ENCODE results near the gene BRME1.
"Not testable (repeated sequence)": the region's sequence is repeated elsewhere in the genome, so short reads cannot be mapped to it uniquely, and the experiment has no call there.

The BRME1 gene

GRCh38 chr19:13864046-13864666 lies 41.8 kb downstream of the BRME1 start:
- FAIRE-seq (peak; percentile 77), DNase-seq (ENCODE audit: insufficient read length, low spot score) (no peak)

GRCh38 chr19:13861714-13862531 lies 44.0 kb downstream of the BRME1 start:
- peak; percentile 97 for FAIRE-seq
- no peak for TF ChIP-seq PAX5 (IDR thresholded peaks at IDR 0.05; ENCODE audit: insufficient read depth, low read length, severe bottlenecking)
- TF ChIP-seq SPI1 (IDR thresholded peaks at IDR 0.05; ENCODE audit: low read depth, low read length) = peak; percentile 36; the same call in 1 of the 2 replicates
- TF ChIP-seq POLR2AphosphoS5 (IDR thresholded peaks at IDR 0.05; ENCODE audit: low read depth, low read length) = peak; percentile 66
- TF ChIP-seq POLR2A (IDR thresholded peaks at IDR 0.05; ENCODE audit: low read depth, low read length) = peak; percentile 74
- TF ChIP-seq TAF1 (IDR thresholded peaks at IDR 0.05; ENCODE audit: low read depth, low read length) = no peak
- peak; percentile 51; the same call in 1 of the 2 replicates for TF ChIP-seq POU2F2 (IDR thresholded peaks at IDR 0.05; ENCODE audit: low read depth, low read length)

More at GRCh38 chr19:13864046-13864666, 41.8 kb downstream of the BRME1 start:
- TF ChIP-seq POU2F2 (IDR thresholded peaks at IDR 0.05; ENCODE audit: low read depth, low read length) = no peak
- TF ChIP-seq POLR2AphosphoS5 (IDR thresholded peaks at IDR 0.05; ENCODE audit: low read depth, low read length) = no peak
- TF ChIP-seq TAF1 (IDR thresholded peaks at IDR 0.05; ENCODE audit: low read depth, low read length) = no peak
- TF ChIP-seq POLR2A (IDR thresholded peaks at IDR 0.05; ENCODE audit: low read depth, low read length) = no peak
- TF ChIP-seq SPI1 (IDR thresholded peaks at IDR 0.05; ENCODE audit: low read depth, low read length) = no peak
- TF ChIP-seq PAX5 (IDR thresholded peaks at IDR 0.05; ENCODE audit: insufficient read depth, low read length, severe bottlenecking) = no peak

DNA sequence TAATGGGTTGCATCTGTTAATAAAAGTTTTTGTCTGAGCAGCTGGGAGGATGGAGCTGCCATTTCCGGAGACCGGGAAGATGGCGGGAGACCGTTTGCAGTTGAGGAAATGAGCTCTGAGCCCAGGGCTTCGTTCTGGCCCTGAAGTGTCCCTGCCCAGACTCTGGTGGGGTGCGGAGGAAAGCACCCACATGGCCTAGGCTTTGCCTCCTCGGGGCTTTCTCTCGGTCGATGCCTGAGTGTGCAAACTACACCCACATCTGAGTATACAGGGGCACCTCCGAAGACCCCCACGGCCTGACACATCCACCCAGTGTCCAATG lies 44.6 kb downstream of the BRME1 start:
- no peak for FAIRE-seq
- TF ChIP-seq TAF1 (IDR thresholded peaks at IDR 0.05; ENCODE audit: low read depth, low read length) (peak; percentile 51; the same call in 1 of the 2 replicates), SPI1 (IDR thresholded peaks at IDR 0.05; ENCODE audit: low read depth, low read length) (peak; percentile 19; the same call in 1 of the 2 replicates), POLR2A (IDR thresholded peaks at IDR 0.05; ENCODE audit: low read depth, low read length) (peak; percentile 15; the same call in 1 of the 2 replicates), POU2F2 (IDR thresholded peaks at IDR 0.05; ENCODE audit: low read depth, low read length) (no peak; the same call in 1 of the 2 replicates), PAX5 (IDR thresholded peaks at IDR 0.05; ENCODE audit: insufficient read depth, low read length, severe bottlenecking) (no peak), POLR2AphosphoS5 (IDR thresholded peaks at IDR 0.05; ENCODE audit: low read depth, low read length) (0 out of 2 replicates have a peak, but pooled peaks have one; percentile 40)
- no peak for DNase-seq (ENCODE audit: insufficient read length, low spot score)

More at GRCh38 chr19:13861714-13862531, 44.0 kb downstream of the BRME1 start:
- peak; percentile 92 for DNase-seq (ENCODE audit: insufficient read length, low spot score)

DNA sequence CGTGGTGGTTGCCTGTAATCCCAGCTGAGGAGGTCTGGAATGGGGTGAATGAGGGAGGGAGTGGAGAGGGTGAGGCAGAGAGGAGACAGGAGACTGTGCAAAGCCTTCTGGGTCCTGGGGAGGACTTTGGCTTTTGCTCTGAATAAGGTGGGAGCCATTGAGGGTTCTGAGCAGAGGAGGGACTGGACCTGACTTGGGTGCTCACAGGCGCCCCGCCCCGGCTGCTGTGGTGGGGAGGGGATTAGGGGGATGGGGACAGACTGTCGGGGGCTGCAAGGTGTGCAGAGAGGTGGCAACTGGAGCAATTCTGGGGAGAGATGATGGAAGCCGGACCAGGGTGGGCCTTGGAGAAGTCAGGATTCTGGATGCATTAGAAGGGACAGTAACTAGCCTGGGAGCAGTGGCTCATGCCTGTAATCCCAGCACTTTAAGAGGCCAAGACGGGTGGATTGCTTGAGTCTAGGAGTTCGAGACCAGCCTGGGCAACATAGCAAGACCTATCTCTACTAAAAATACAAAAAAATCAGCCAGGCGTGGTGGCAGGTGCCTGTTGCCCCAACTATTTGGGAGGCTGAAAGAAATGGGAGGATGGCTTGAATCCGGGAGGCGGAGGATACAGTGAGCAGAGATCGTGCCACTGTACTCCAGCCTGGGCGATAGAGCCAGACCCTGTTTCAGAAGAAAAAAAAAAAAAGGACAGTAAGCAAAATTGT lies 45.1 kb downstream of the BRME1 start:
- TF ChIP-seq PAX5 (IDR thresholded peaks at IDR 0.05; ENCODE audit: insufficient read depth, low read length, severe bottlenecking) (no peak), POLR2A (IDR thresholded peaks at IDR 0.05; ENCODE audit: low read depth, low read length) (no peak), POLR2AphosphoS5 (IDR thresholded peaks at IDR 0.05; ENCODE audit: low read depth, low read length) (no peak), SPI1 (IDR thresholded peaks at IDR 0.05; ENCODE audit: low read depth, low read length) (no peak), POU2F2 (IDR thresholded peaks at IDR 0.05; ENCODE audit: low read depth, low read length) (no peak), TAF1 (IDR thresholded peaks at IDR 0.05; ENCODE audit: low read depth, low read length) (no peak)
- no peak for DNase-seq (ENCODE audit: insufficient read length, low spot score)
- FAIRE-seq = peak; percentile 31

GRCh38 chr19:13859361-13859880 lies 46.5 kb downstream of the BRME1 start:
- no peak for TF ChIP-seq SPI1 (IDR thresholded peaks at IDR 0.05; ENCODE audit: low read depth, low read length)
- TF ChIP-seq POU2F2 (IDR thresholded peaks at IDR 0.05; ENCODE audit: low read depth, low read length) = no peak
- no peak for TF ChIP-seq PAX5 (IDR thresholded peaks at IDR 0.05; ENCODE audit: insufficient read depth, low read length, severe bottlenecking)
- TF ChIP-seq TAF1 (IDR thresholded peaks at IDR 0.05; ENCODE audit: low read depth, low read length) = no peak
- TF ChIP-seq POLR2AphosphoS5 (IDR thresholded peaks at IDR 0.05; ENCODE audit: low read depth, low read length) = no peak
- no peak for TF ChIP-seq POLR2A (IDR thresholded peaks at IDR 0.05; ENCODE audit: low read depth, low read length)
- no peak for DNase-seq (ENCODE audit: insufficient read length, low spot score)
- no peak for FAIRE-seq

- DNase-seq (ENCODE audit: insufficient read length, low spot score) (no peak), FAIRE-seq (no peak)
Observed at GRCh38 chr19:13856497-13856896, 49.4 kb downstream of the BRME1 start.

DNA sequence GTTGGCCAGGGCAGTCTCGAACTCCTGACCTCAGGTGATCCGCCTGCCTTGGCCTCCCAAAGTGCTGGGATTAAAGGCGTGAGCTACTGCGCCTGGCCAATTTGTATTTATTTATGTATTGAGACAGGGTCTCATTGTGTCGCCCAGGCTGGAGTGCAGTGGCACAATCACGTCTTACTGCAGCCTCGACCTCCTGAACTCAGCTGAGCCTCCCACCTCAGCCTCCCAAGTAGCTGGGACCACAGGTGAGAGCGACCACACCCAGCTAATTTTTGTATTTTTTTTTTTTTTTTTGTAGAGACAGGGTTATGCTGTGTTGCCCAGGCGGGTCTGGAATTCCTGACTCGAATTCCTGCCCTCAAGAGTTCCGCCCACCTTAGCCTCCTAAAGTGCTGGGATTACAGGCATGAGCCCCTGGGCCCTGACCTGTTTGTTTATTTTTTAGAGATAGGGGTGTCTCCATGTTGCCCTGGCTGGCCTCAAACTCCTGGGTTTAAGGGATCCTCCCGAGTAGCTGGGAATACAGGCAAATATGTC lies 53.7 kb downstream of the BRME1 start:
- FAIRE-seq; DNase-seq (ENCODE audit: insufficient read length, low spot score): not testable (repeated sequence)

More at GRCh38 chr19:13856497-13856896, 49.4 kb downstream of the BRME1 start:
- TF ChIP-seq TAF1 (IDR thresholded peaks at IDR 0.05; ENCODE audit: low read depth, low read length) (no peak), POLR2AphosphoS5 (IDR thresholded peaks at IDR 0.05; ENCODE audit: low read depth, low read length) (no peak), POLR2A (IDR thresholded peaks at IDR 0.05; ENCODE audit: low read depth, low read length) (no peak), PAX5 (IDR thresholded peaks at IDR 0.05; ENCODE audit: insufficient read depth, low read length, severe bottlenecking) (no peak), SPI1 (IDR thresholded peaks at IDR 0.05; ENCODE audit: low read depth, low read length) (no peak), POU2F2 (IDR thresholded peaks at IDR 0.05; ENCODE audit: low read depth, low read length) (no peak)

DNA sequence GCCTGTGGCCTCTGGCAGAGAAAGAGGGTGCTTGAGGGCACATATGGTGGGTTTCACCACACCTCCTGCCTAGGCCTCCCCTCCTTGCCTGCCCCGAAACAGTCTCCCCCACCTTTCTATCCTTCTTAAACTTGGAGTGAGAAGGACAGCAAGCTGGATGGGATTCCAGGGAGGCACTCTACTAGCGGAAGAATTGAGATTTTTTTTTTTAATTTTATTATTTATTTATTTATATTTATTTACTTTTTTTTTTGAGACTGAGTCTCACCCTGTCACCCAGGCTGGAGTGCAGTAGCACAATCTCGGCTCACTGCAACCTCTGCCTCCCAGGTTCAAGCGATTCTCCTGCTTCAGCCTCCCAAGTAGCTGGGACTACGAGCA lies 54.2 kb downstream of the BRME1 start:
- not testable (repeated sequence) for FAIRE-seq; DNase-seq (ENCODE audit: insufficient read length, low spot score)
